Activated CD8-positive, alpha-beta memory T cell treated with anti-CD3 and anti-CD28 coated beads, Interleukin-2, amount 50 U/mL, for 4 hours (primary cell): ENCODE measurements around the gene ABHD17C.
"Not testable (repeated sequence)": the region's sequence is repeated elsewhere in the genome, so short reads cannot be mapped to it uniquely, and the experiment has no call there.

Experiments used
- DNase-seq: peaks from one replicate; pipeline ENCODE4 v3.0.0-alpha.2; 2020

Gene ABHD17C

GRCh38 chr15:80732818-80733217, 37.7 kb downstream of the ABHD17C start:
- DNase-seq, result no peak

- DNase-seq, result no peak
These were observed 38.4 kb downstream of the ABHD17C start for GRCh38 chr15:80733460-80733859.

DNA sequence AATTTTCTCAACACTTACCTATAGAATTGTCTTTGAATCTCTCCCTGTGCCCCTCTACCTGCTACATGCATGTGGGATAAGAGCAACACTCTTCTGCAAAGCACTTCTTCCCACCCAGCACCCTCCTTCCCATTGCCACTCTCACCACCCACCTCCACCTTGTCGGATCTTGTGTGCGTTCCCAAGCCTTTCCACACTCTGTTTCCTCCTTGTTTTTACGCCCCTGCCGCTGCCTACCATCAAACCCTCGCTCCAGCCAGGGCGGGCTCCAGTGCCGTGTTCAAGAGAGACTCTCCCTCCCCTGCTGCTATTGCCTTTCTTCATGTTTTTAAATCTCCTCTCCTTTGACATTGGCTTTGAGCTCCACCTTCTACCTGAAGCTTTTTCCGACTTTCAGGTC, 40.2 kb downstream of the ABHD17C start:
- DNase-seq, result no peak

- no peak for DNase-seq
These were observed 41.5 kb downstream of the ABHD17C start for GRCh38 chr15:80736560-80736959.

- DNase-seq, result no peak
These were observed 44.8 kb downstream of the ABHD17C start for GRCh38 chr15:80739919-80740318.

DNA sequence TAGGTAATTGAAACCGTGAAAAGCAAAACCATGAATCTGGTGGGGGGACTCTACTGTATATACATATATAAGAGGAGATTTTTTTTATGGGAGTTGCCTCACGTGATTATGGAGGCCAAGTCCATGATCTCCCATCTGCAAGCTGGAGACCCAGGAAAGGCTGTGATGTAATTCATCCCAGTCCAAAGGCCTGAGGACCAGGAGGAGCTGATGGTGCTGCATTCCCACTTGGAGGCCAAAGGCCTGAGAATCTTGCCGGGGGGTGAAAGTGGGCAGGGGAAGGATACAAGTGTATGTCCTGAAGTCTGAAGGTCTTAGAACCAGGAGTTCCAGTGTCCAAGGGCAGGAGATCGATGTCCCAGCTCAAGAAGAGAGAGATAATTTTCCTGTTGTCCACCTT, 47.0 kb downstream of the ABHD17C start:
- DNase-seq, result no peak

DNA sequence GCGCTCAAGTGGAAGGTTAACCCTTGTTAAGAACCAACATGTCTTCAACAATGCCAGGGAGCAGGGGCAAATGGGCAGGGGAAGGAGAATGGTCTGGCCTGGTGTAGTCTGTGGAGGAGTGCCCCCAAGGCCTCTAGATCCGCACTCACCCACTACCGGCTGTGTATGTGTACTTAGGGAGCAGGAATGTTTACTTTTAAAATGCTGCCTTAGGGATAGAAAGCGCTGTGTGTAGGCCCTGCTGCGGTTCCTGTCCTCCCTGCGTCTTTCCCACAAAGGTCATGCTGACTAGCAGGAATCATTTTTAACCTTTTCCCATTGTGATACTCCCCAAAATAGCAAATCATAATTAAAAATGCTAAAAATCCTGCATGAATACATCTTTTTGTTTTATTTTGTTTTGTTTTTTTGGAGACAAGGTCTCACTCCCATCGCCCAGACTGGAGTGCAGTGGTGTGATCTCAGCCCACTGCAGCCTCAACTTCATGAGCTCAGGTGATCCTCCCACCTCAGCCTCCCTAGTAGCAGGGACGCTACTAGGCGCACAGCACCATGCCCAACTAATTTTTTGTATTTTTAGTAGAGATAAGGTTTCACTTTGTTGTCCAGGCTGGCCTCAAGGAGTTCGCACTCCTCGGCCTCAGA, 48.2 kb downstream of the ABHD17C start:
- no peak for DNase-seq

GRCh38 chr15:80744415-80744814, 49.3 kb downstream of the ABHD17C start:
- no peak for DNase-seq

GRCh38 chr15:80744826-80745225, 49.7 kb downstream of the ABHD17C start:
- no peak for DNase-seq

- DNase-seq, result no peak
These were observed 50.8 kb downstream of the ABHD17C start for GRCh38 chr15:80745888-80746287.

DNA sequence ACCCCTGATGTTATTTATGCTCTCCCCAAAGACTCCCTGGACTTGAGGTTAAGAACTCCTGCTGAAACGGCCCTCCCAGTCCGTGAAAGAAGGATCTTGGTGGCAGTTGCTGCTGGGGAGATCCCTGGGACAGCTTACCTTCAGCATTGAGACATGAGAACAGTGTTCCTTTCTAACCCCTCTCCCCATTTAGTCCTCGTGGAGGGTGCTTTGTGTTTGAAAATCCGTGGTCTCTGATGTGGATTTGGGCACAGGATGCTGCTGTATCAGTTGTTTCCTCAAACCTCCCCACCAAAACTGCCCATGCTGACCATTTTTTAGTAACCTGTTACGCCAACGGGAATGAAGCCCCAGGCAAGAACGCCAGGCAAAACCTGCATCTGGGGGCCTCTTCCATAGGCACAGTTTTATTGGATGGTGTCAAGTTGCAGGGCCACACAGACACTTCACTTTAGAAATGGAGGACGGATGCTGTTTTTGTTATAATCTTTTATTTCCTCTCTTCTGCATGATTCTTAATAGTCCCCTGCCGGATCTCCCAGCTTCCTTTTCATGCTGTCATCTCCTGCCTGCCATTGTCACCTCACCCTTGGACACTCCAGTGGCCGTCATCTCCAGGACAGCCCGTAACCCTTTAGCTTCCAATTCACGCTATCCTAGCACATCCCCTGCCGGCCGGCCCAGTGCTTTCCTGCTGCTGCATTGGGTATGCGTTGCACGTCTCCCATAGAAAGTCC, 52.4 kb downstream of the ABHD17C start:
- DNase-seq, result no peak

DNA sequence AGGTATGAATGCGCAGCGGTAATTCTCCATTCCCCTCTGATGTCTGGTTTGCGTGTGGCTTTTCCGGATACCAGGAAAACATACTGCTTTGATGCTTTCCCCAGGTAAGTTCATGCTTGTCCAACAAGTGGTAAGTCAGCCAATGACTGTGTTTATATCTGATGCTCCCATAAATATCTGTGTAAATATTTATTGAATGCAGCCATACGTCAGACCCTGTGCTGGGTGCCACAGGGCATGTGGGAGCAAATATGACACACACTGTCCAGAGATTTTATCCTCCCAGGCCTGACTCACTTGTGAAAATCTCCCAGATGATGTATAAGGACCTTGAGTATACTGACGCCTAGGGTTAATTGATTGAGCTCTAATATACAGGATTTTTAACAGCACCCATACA, 54.5 kb downstream of the ABHD17C start:
- no peak for DNase-seq

GRCh38 chr15:80750575-80750974, 55.5 kb downstream of the ABHD17C start:
- no peak for DNase-seq

GRCh38 chr15:80752204-80752603, 57.1 kb downstream of the ABHD17C start:
- DNase-seq, result no peak

- DNase-seq, result no peak
These were observed 58.1 kb downstream of the ABHD17C start for GRCh38 chr15:80753161-80753560.

GRCh38 chr15:80754014-80754413, 58.9 kb downstream of the ABHD17C start:
- DNase-seq, result no peak

DNA sequence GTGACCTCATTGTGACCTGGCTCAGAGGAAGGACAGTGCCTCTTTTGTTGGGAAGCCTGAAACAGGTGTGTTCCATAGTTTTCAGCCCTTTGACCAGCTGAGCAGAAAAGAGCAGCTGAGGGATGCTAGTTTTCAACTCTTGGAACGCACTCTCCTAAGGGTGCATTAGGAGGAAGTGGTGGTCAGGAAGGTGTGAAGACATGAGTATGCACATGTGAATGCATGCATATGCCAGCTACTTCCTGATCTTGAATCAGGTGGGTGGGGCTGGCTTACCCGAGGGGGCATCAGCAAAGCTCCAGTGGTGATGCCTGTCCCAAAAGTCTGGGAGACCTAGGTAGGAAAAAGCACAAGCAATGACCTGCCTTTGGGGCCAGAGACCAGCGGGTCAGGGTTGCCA, 60.8 kb downstream of the ABHD17C start:
- DNase-seq, result no peak

- no peak for DNase-seq
These were observed 63.1 kb downstream of the ABHD17C start for GRCh38 chr15:80758130-80758745.

- no peak for DNase-seq
These were observed 65.8 kb downstream of the ABHD17C start for GRCh38 chr15:80760960-80761359.

DNA sequence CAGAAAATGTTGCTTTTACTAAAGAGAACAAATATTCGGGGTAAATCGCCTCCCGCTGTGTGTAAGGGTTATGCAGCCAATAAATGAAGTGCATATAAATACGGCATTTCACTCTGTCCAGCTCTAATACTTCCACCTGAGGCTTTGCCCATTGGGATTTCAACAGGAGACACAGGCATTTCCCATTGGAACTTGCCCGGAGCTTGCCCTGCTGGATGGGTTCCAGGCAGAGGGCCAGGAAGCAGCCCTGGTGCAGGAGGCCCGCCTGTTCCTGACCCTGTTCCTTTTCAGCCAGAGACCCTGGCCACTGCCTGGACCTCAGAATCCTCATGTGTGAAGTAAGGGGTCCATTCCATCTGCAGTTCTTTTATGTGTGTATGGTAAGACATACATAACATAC, 66.6 kb downstream of the ABHD17C start:
- DNase-seq, result no peak

DNA sequence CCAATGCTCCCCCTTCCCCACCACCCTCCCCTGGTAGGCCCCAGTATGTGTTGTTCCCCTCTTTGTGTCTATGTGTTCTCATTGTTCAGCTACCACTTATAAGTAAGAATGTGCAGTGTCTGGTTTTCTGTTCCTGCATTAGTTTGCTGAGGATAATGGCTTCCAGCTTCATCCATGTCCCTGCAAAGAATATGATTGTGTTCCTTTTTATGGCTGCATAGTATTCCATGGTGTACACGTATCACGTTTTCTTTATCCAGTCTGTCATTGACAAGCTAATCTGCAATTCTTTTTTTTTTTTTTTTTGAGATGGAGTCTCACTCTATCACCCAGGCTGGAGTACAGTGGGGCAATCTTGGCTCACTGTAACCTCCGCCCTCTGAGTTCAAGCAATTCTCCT, 68.1 kb downstream of the ABHD17C start:
- DNase-seq, result not testable (repeated sequence)

GRCh38 chr15:80764535-80764934, 69.4 kb downstream of the ABHD17C start:
- DNase-seq, result no peak

DNA sequence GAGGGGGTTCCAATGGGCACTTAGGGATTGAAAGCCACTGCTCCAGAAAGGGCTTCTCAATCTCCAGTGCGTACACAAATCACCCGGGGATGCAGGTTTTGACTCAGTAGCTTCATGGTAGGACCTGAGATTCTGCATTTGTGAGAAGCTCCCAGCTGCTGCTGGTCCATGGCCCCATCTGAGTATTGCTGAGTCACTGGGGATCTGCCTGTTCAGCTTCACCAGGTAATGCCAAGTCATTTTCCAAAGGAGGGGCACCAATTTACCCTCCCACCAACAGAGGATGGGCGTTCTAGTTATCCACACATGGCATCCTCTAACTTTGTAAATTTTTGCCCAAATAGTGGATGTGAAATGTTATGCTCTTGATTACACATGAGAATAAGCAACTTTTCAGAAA, 71.2 kb downstream of the ABHD17C start:
- no peak for DNase-seq

DNA sequence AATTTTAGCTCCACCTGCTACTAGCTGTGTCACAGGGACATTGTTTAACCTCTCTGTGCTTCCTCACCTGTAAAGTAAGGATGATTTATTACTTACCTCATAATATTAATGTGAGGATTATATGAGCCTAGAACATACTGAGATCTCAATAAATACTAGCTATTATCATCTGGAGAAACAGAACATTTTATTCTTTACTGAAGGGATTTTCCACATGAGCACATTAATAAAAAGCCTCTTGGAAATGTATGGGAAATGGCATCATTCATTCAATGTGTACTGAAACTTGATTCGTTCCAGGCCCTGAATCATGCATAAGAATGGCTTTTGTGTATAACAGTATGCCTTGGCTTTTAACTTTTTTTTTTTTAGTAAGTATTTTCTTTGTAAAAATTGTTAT, 73.0 kb downstream of the ABHD17C start:
- DNase-seq, result no peak
